ENCODE measurements around the gene RADIL. TPM values are rescaled to one million over a fixed set of nuclear protein-coding genes. Genes with fewer than 3 reads are reported as not detected.

The RADIL gene
- total and polyA plus RNA-seq, 2 donors (not counting 1 experiment from before 2014, with no cell fraction given) = not detected

GRCh38 chr7:4783762-4784351 lies 99.7 kb downstream of the RADIL start:
- ATAC-seq (ENCODE audit: low read depth) = no peak

GRCh38 chr7:4783292-4783652 lies 100.2 kb downstream of the RADIL start:
- Histone ChIP-seq H2AFZ (ENCODE audit: insufficient read depth, low read depth, low read length, poor library complexity, severe bottlenecking) (no peak overlapping the region), H3K4me2 (replicated peaks; ENCODE audit: low read depth, low read length, poor library complexity, severe bottlenecking) (no peak overlapping the region), H4K20me1 (ENCODE audit: control insufficient read depth, insufficient read depth, low read length, poor library complexity, severe bottlenecking) (peaks cover 67% of the 10 kb centered on the region), H3K79me2 (ENCODE audit: control insufficient read depth, insufficient read depth, low read length) (peaks cover 37% of the 10 kb centered on the region), H3K9ac (ENCODE audit: low read length) (no peak overlapping the region), H3K4me3 (ENCODE audit: control extremely low read depth in 1 of 5, extremely low read depth in 1 of 5, insufficient read depth in 1 of 5, low read depth in 2 of 5, low read length in 4 of 5) (no peak overlapping the region), H3K27me3 (replicated peaks in 1 of 4; ENCODE audit: control extremely low read depth in 1 of 4, control insufficient read depth in 3 of 4, insufficient read depth in 4 of 4, low read length in 3 of 4) (no peaks in the 10 kb centered on the region), H3K4me1 (ENCODE audit: control insufficient read depth in 2 of 2, insufficient read depth in 2 of 2, low read length in 2 of 2) (peaks cover 0 to 2% of the 10 kb centered on the region in 2 donors), H3K9me3 (ENCODE audit: control extremely low read depth in 1 of 3, control insufficient read depth in 2 of 3, insufficient read depth in 1 of 3, low read length in 2 of 3) (no peaks in the 10 kb centered on the region), H3K36me3 (replicated peaks in 1 of 2; ENCODE audit: control extremely low read depth in 1 of 2, control insufficient read depth in 1 of 2, extremely low read depth in 1 of 2, insufficient read depth in 2 of 2, low read length in 1 of 2) (peaks cover 8 to 64% of the 10 kb centered on the region in 2 experiments), H3K27ac (ENCODE audit: low read length in 2 of 2) (no peak overlapping the region)
- no peaks in the 10 kb centered on the region for H3K27me3 Mint-ChIP-seq
- H3K4me3 Mint-ChIP-seq = no peak overlapping the region
- no peak for TF ChIP-seq EZH2 (IDR thresholded peaks at IDR 0.05; ENCODE audit: borderline replicate concordance, insufficient read depth, low read depth, low read length, poor library complexity, severe bottlenecking)
- no peak for TF ChIP-seq CTCF (IDR thresholded peaks at IDR 0.05)
- no peak overlapping the region for H3K27ac Mint-ChIP-seq
- intact Hi-C loops (cut with micrococcal nuclease) = no loop called here
- CTCF ChIA-PET = no interaction called here
- ATAC-seq (ENCODE audit: low read depth) = no peak
- H3K4me1 Mint-ChIP-seq = peaks cover 4% of the 10 kb centered on the region
- DNase-seq = no peak
- no peaks in the 10 kb centered on the region for H3K9me3 Mint-ChIP-seq (ENCODE audit: insufficient read depth)
- 95% methylated on average over 13 of the region's 16 CpGs for WGBS (ENCODE audit: insufficient coverage)
- POLR2A ChIA-PET = no interaction called here

More at GRCh38 chr7:4783762-4784351, 99.7 kb downstream of the RADIL start:
- CTCF ChIA-PET = no interaction called here
- Histone ChIP-seq H3K36me3 (replicated peaks in 1 of 2; ENCODE audit: control extremely low read depth in 1 of 2, control insufficient read depth in 1 of 2, extremely low read depth in 1 of 2, insufficient read depth in 2 of 2, low read length in 1 of 2) (peaks cover 8 to 67% of the 10 kb centered on the region in 2 experiments), H4K20me1 (ENCODE audit: control insufficient read depth, insufficient read depth, low read length, poor library complexity, severe bottlenecking) (peaks cover 66% of the 10 kb centered on the region), H3K27me3 (replicated peaks in 1 of 4; ENCODE audit: control extremely low read depth in 1 of 4, control insufficient read depth in 3 of 4, insufficient read depth in 4 of 4, low read length in 3 of 4) (no peaks in the 10 kb centered on the region), H2AFZ (ENCODE audit: insufficient read depth, low read depth, low read length, poor library complexity, severe bottlenecking) (no peak overlapping the region), H3K4me1 (ENCODE audit: control insufficient read depth in 2 of 2, insufficient read depth in 2 of 2, low read length in 2 of 2) (no peaks in the 10 kb centered on the region), H3K4me3 (ENCODE audit: control extremely low read depth in 1 of 5, extremely low read depth in 1 of 5, insufficient read depth in 1 of 5, low read depth in 2 of 5, low read length in 4 of 5) (no peak overlapping the region), H3K9ac (ENCODE audit: low read length) (no peak overlapping the region), H3K79me2 (ENCODE audit: control insufficient read depth, insufficient read depth, low read length) (peaks cover 35% of the 10 kb centered on the region), H3K9me3 (ENCODE audit: control extremely low read depth in 1 of 3, control insufficient read depth in 2 of 3, insufficient read depth in 1 of 3, low read length in 2 of 3) (no peaks in the 10 kb centered on the region), H3K4me2 (replicated peaks; ENCODE audit: low read depth, low read length, poor library complexity, severe bottlenecking) (no peak overlapping the region), H3K27ac (ENCODE audit: low read length in 2 of 2) (no peak overlapping the region)
- Mint-ChIP-seq H3K27me3 (no peaks in the 10 kb centered on the region), H3K9me3 (ENCODE audit: insufficient read depth) (no peaks in the 10 kb centered on the region), H3K27ac (no peak overlapping the region), H3K4me1 (peaks cover 2% of the 10 kb centered on the region), H3K4me3 (no peak overlapping the region)
- intact Hi-C loops (cut with micrococcal nuclease) = no loop called here
- no peak for DNase-seq
- WGBS (ENCODE audit: insufficient coverage) = 98% methylated on average over 38 of the region's 40 CpGs
- TF ChIP-seq EZH2 (IDR thresholded peaks at IDR 0.05; ENCODE audit: borderline replicate concordance, insufficient read depth, low read depth, low read length, poor library complexity, severe bottlenecking) = no peak
- no peak for TF ChIP-seq CTCF (IDR thresholded peaks at IDR 0.05)
- POLR2A ChIA-PET = no interaction called here
